K562 (cell line): ENCODE measurements around the gene TAF10. TPM values are rescaled to one million over a fixed set of nuclear protein-coding genes. Genes with fewer than 3 reads are reported as not detected.
A peak's percentile ranks its signal among the peaks of the same experiment; 100 is the strongest.

Source experiments
- ATAC-seq: fragments of 200-7000 bp; cut with Tn5 transposase; 3 replicates; pipeline ENCODE4 v1.9.1; 2020; ENCODE audit warnings: moderate library complexity
- BruUV-seq: library from RNA; stranded (reverse); fragments of 400-500 nt; replicated peaks from 2 replicates; lab custom pipeline; 2021; lab: Mats Ljungman, UMichigan
- CTCF ChIA-PET: fragments of 300-600 bp; formaldehyde crosslinking; extraction: SDS; loops from one replicate; lab custom pipeline; 2021; ENCODE audit warnings: low intra/inter-chr PET ratio; lab: Yijun Ruan, JAX
- POLR2A ChIA-PET: fragments of 300-600, 350-650 bp; sonication (Branson Sonifier 250); formaldehyde crosslinking; extraction: SDS; loops from one replicate; lab custom pipeline; 2021; ENCODE audit warnings: antibody characterized with exemption, inconsistent platforms; lab: Yijun Ruan, JAX
- DNase-seq, 4 experiments: peaks; one replicate each; pipeline versions ENCODE4 v3.0.0 to v3.0.0-alpha.2; 2011 to 2018; ENCODE audit warnings: low spot score in 3 of 4, mixed read lengths in 3 of 4; ENCODE audit errors: extremely low read depth in 1 of 4
- FAIRE-seq: peaks from 2 replicates; lab custom pipeline; 2011; peaks lifted over from hg19 to GRCh38; lab: Jason Lieb, UNC
- H2AFZ ChIP-seq: 2 replicates; pipeline ENCODE4 v1.6.0; 2011; ENCODE audit warnings: low read depth, low read length, control low read depth, inconsistent platforms
- H3K27ac ChIP-seq: fragments of 200-600 bp; 3 replicates; pipeline ENCODE4 v1.8.0; 2011; ENCODE audit warnings: low read depth, mild to moderate bottlenecking, control low read depth, inconsistent platforms, low read length, moderate library complexity, mixed read lengths; ENCODE audit errors: extremely low read depth
- H3K27me3 ChIP-seq, 2 experiments: fragments of 300-600 bp in 1 of 2; 2 replicates in 1 of 2; 3 replicates in 1 of 2; pipeline versions ENCODE4 v1.6.0 to v1.8.0; 2011; ENCODE audit warnings: inconsistent platforms in 2 of 2, low read length in 2 of 2, mild to moderate bottlenecking in 1 of 2, mixed read lengths in 1 of 2, moderate library complexity in 1 of 2; ENCODE audit not compliant: control insufficient read depth in 2 of 2, insufficient read depth in 2 of 2
- H3K36me3 ChIP-seq: fragments of 300-600 bp; 3 replicates; pipeline ENCODE4 v1.8.0; 2011; ENCODE audit warnings: mild to moderate bottlenecking, low read length, inconsistent platforms; ENCODE audit not compliant: control insufficient read depth, insufficient read depth
- H3K4me1 ChIP-seq, 2 experiments: fragments of 200-600 bp in 1 of 2; replicated peaks in 1 of 2; 2 replicates in 1 of 2; 3 replicates in 1 of 2; pipeline versions ENCODE4 v1.5.1 to v1.8.0; 2011; ENCODE audit warnings: inconsistent platforms in 2 of 2, low read length in 2 of 2, mild to moderate bottlenecking in 1 of 2, mixed read lengths in 1 of 2, moderate library complexity in 1 of 2; ENCODE audit not compliant: control insufficient read depth in 2 of 2, insufficient read depth in 2 of 2
- H3K4me2 ChIP-seq: 2 replicates; pipeline ENCODE4 v1.6.1; 2011; ENCODE audit warnings: low read length, control low read depth, inconsistent platforms, mixed read lengths; ENCODE audit not compliant: insufficient read depth
- H3K4me3 ChIP-seq: fragments of 200-600 bp; sonication (generic), shearing (Covaris generic); 2 replicates; pipeline ENCODE4 v1.5.1; 2016; ENCODE audit warnings: control low read depth, inconsistent platforms
- H3K79me2 ChIP-seq: fragments of 200-600 bp; 3 replicates; pipeline ENCODE4 v1.8.0; 2011; ENCODE audit warnings: low read length, inconsistent platforms; ENCODE audit not compliant: control insufficient read depth, insufficient read depth
- H3K9ac ChIP-seq, 2 experiments: 2 replicates each; pipeline versions ENCODE4 v1.6.0 to v1.6.1; 2011; ENCODE audit warnings: low read depth in 2 of 2, low read length in 2 of 2, control low read depth in 1 of 2, inconsistent platforms in 1 of 2, mild to moderate bottlenecking in 1 of 2, mixed read lengths in 1 of 2; ENCODE audit not compliant: insufficient read depth in 1 of 2
- H3K9me1 ChIP-seq: one replicate; pipeline ENCODE4 v1.6.0; 2011; ENCODE audit warnings: inconsistent platforms, mild to moderate bottlenecking, low read length, moderate library complexity; ENCODE audit not compliant: control insufficient read depth, insufficient read depth
- H3K9me3 ChIP-seq: replicated peaks from 2 replicates; pipeline ENCODE4 v1.5.1; 2011; ENCODE audit warnings: low read depth, low read length, inconsistent platforms; ENCODE audit not compliant: control insufficient read depth, insufficient read depth
- H4K20me1 ChIP-seq: replicated peaks from 2 replicates; pipeline ENCODE4 v1.6.1; 2011; ENCODE audit warnings: low read length, inconsistent platforms, mixed read lengths; ENCODE audit not compliant: control insufficient read depth, insufficient read depth
- ETS1 ChIP-seq: conservative IDR thresholded peaks from 2 replicates; pipeline ENCODE4 v1.6.1; 2011; ENCODE audit warnings: low read depth, mild to moderate bottlenecking, low read length; ENCODE audit not compliant: control insufficient read depth
- FIP1L1 ChIP-seq: fragments of 200-400 bp; formaldehyde crosslinking; IDR thresholded peaks from 2 replicates; pipeline ENCODE4 v1.6.1; 2018; ENCODE audit warnings: mild to moderate bottlenecking, low read depth, low read length; ENCODE audit not compliant: poor library complexity, severe bottlenecking
- HES1 ChIP-seq: fragments of 450-650 bp; IDR thresholded peaks from 2 replicates; pipeline ENCODE4 v1.6.1; 2016; ENCODE audit warnings: low read depth, mild to moderate bottlenecking, moderate library complexity
- HMGN3 ChIP-seq: IDR thresholded peaks from 2 replicates; pipeline ENCODE4 v1.6.1; 2011; ENCODE audit warnings: borderline replicate concordance, low read depth, mild to moderate bottlenecking, mixed read lengths, low read length; ENCODE audit not compliant: insufficient read length; ENCODE audit errors: extremely low read depth
- POLR2G ChIP-seq: fragments of 200-400 bp; formaldehyde crosslinking; IDR thresholded peaks from 2 replicates; pipeline ENCODE4 v1.6.1; 2017; ENCODE audit warnings: low read depth, mild to moderate bottlenecking, antibody characterized with exemption, low read length, moderate library complexity
- ZBTB33 ChIP-seq: sonication (generic); formaldehyde crosslinking; IDR thresholded peaks from 2 replicates; pipeline ENCODE4 v1.8.1; 2023; ENCODE audit warnings: mild to moderate bottlenecking, missing genetic modification reagents
- WGBS: fragments of 100-300 bp; shearing (Covaris generic); methylation state at CpG from one replicate; pipeline ENCODE4 v1.1.6; 2016; ENCODE audit warnings: low coverage, mixed read lengths; ENCODE audit not compliant: insufficient coverage; ENCODE audit errors: missing lambda C conversion rate; 5-methylcytosine and 5-hydroxymethylcytosine counted together
- in situ Hi-C: fragments of 300-500 bp; cut with MboI; formaldehyde crosslinking; loops from 4 replicates; pipeline ENCODE4 v1.15.0; 2018; ENCODE audit warnings: inconsistent platforms, mixed read lengths
- intact Hi-C: fragments of 100-400 bp; cut with micrococcal nuclease; formaldehyde crosslinking; loops from 2 replicates; pipeline ENCODE4 v1.14.2; 2022
- polyA plus RNA-seq, 8 experiments: library from polyadenylated mRNA; depleted of rRNA in 4 of 8; stranded (reverse) in 5 of 8; unstranded in 3 of 8; fragments of >200 nt; fragmentation: Nextera tagmentation in 2 of 8; fragmentation: Illumina TruSeq in 1 of 8; extraction: Ambion mirVana in 2 of 8; extraction: Trizol in 1 of 8; gene quantifications; 2 replicates each; pipeline versions ENCODE4 v1.2.1 to v1.2.3, GENCODE V29; 2011 to 2014; ENCODE audit warnings: inconsistent platforms in 1 of 8, missing spikeins in 1 of 8
- total RNA-seq, 7 experiments: library from RNA; depleted of rRNA in 6 of 7; stranded (reverse); fragments of >200 nt in 6 of 7; fragmentation: Illumina TruSeq in 2 of 7; extraction: Trizol in 2 of 7; gene quantifications; 2 replicates each; pipeline versions ENCODE4 v1.2.1 to v1.2.3, GENCODE V29; 2011 to 2021; ENCODE audit warnings: low replicate concordance in 1 of 7

TAF10 gene
- total and polyA plus RNA-seq, 9 of the 15 experiments (the other 6 are each of a cell fraction or from before 2014, with no cell fraction given), result 19.5 to 197 (median 121) TPM

- no peak for TF ChIP-seq HES1
- peak; percentile 17 for TF ChIP-seq HMGN3
- no peak for TF ChIP-seq ETS1
- peak; percentile 38 for TF ChIP-seq FIP1L1
- peak; percentile 82 for TF ChIP-seq ZBTB33 (CRISPR knock-in tag)
- peak; percentile 36; the same call in 1 of the 2 replicates for TF ChIP-seq POLR2G
- TF ChIP-seq, all 486 proteins: peak for 4
- FAIRE-seq (no peak), DNase-seq (no peak), ATAC-seq (no peak)
- ChIA-PET CTCF (no interaction called here), POLR2A (interaction anchor here (1.1 kb wide), 1 partner anchor 41 kb away, joined by 3 read pairs; the partner anchor contains the start of gene TAF10)
- no TSS peak for BruUV-seq
- no peaks in the 10 kb centered on the region for H3K9me3 ChIP-seq
- no peak overlapping the region for H2AFZ ChIP-seq
- no peaks in the 10 kb centered on the region for H3K27me3 ChIP-seq
- no peaks in the 10 kb centered on the region for H3K79me2 ChIP-seq
- no peak overlapping the region; a peak in 2 of 4 replicates for H3K9ac ChIP-seq
- intact Hi-C loops (no loop called here), in situ Hi-C loops (no loop called here)
- H3K9me1 ChIP-seq, result peaks cover 8% of the 10 kb centered on the region
- peaks cover 29 to 45% of the 10 kb centered on the region in 2 experiments for H3K4me1 ChIP-seq
- WGBS, result 94% methylated on average over 40 of the region's 62 CpGs
- H3K36me3 ChIP-seq, result no peaks in the 10 kb centered on the region
- no peaks in the 10 kb centered on the region for H4K20me1 ChIP-seq
- no peak overlapping the region for H3K4me2 ChIP-seq
- H3K27ac ChIP-seq, result no peak overlapping the region
- H3K4me3 ChIP-seq, result no peak overlapping the region
These were observed 41.2 kb downstream of the TAF10 start for GRCh38 chr11:6570691-6571427.
